HG02678 (cell line): ENCODE data around the gene PEF1.

Experiments used
- ATAC-seq: cut with Tn5 transposase; IDR thresholded peaks from one replicate; pipeline ENCODE4 v1.9.1; 2021; ENCODE audit warnings: mild to moderate bottlenecking, moderate library complexity; ENCODE audit not compliant: unreplicated experiment

The PEF1 gene

DNA sequence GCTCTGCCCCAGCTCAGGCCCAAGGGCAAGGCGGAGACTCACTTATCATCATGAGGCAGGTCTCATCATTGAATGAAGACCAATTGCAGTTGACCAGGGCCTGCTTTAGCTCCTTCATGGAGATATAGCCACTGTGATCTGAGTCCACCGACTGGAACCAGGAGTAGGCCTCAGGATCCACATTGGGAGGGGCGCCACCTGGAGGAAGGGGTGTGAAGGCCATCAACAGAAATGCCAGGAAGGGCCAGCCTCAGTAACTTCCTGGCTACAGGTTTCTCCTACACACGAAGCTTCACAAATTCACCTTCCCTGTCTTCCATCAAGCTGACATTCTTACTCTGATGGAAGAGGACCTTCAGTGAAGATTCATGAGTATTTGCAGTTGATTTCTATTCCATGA lies 11.6 kb downstream of the PEF1 start:
- no peak for ATAC-seq

DNA sequence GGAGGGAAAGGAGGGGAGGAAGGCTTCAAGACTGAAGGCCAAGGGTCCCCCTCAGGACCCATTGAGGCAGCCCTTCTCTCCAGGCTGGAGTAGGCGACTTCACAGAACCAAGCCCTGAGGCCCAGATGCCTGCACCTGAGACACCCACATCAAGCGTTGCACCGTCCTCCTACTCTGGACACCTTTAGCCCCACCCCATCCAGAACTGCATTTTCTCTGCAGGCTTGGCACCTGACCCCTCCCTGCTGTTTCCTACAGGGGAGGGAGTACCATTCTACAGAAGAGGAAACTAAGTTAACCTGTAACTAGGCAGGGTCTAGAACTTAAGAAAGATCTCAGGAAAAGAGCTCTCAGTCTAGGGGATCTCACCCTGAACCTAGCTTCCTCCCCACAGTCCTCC lies 12.0 kb downstream of the PEF1 start:
- ATAC-seq: no peak

DNA sequence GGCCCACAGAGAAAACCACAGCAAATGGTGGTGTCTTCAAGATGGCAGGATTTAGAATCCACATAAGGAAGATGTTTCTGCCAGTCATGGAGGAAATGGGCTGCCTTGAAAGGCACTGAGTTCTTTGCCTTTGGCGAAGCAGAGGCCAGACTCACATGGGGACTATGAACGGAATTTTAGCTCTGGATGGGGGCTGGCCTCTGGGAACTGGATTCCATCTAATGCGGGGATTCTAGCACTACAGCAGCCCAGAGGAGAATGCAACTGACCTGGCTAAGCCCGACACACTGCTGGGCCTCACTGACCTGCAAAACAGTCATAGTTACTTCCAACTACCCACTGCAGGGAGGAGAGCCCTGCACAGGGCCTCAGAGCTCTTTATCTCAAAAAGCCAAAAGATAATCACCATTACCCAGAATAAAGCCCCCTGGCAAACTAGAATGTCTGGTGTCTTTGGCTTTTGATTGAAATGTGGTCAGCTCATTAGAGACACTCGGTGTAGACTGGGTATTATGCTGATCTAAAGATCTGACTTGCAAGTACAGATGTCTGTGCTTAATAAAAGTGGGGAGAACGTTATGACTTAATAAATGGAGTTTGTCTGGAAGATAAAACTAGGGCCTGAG lies 15.6 kb downstream of the PEF1 start:
- no peak for ATAC-seq

DNA sequence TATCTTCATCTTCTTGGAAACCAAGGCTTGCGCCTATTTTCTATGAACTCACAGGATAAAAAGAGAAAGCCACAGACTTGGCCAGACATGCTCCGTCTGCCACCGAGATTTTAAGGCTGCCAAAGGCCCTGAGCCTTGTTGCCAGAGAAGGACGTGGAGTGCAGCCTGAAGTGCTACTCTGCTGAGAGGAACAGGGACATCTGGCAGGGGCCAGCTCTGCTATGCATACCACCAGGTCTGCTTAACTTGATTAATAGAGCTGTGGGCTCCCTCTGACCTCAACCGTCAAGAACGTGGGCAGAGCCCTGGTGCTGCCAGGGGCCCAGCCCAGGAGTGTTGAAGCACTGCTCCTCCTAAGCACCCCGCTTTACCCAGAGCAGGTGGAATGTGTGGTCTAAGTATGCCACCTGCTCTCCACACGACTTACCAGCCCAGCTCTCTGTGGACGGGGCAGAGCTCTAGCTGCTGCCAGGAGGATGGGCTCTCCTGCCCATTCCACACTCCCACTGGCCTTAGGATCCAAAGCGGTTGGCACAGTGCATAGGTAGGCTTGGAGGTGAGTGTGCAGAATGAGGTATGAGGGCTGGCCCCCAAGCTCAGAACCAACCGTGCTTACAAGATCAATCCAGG lies 16.6 kb downstream of the PEF1 start:
- ATAC-seq: no peak

DNA sequence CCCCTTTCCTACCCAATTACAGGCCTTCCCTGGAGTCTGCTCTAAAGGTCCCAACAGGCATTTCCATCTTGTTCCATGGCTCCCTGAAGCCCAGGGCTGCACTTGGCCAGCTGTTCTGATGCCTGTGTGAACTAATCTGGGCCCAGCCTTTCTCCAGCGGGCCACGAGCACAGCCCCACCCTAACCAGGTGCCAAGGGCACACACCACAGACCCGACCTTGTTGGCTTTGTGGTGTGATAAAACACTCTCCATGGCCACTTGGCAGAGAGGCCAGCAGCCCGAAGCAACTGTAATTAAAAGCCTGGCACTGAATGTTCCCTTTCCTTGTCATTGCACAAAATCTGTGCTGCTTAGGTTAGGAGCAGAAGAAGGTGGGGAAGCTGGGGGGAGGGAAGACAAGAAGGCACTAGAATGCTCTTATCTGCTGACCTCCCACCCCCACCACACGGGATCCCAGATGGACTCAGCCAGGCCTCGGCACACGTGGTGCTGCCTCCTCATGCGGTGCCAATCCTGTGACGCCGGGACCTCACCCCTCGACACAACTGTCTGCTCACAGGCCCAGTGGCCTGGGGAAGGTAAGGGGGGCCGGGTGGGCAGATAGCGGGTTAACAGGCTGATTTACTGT lies 17.3 kb downstream of the PEF1 start:
- ATAC-seq: no peak

DNA sequence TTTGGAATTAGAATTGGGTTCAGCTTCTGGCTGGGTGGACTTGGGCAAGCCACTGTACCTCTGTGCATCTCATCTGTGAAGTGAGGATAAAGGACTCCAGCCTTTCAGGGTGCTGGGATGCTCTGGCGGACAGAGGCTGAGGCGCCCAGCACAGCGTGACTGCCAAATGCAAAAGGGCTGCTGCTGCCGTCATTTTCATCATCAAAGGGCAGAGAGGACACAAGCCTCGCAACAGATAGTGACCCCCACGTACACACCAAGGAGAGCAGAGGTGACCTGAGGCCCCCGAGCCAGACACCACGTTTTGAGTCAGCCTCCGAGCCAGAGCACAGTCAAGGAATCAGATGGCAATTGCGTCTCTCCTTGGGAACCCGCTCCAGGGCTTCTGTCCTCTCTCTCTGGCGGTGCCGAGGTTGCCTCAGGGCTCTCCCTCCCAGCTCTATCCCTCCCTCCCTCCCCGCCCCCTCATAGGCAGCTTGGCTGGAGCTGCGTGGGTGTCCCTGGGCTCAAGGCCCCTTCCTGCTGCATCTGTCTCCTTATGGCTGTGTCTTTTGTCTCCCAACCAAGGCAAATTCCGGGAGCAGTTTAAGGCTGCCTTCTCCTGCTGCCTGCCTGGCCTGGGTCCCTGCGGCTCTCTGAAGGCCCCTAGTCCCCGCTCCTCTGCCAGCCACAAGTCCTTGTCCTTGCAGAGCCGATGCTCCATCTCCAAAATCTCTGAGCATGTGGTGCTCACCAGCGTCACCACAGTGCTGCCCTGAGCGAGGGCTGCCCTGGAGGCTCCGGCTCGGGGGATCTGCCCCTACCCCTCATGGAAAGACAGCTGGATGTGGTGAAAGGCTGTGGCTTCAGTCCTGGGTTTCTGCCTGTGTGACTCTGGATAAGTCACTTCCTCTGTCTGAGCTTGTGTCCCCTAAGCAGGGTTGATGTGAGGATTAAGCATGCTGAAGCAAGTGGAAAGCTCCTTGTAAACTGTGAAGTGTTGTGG lies 18.2 kb downstream of the PEF1 start:
- ATAC-seq: no peak

DNA sequence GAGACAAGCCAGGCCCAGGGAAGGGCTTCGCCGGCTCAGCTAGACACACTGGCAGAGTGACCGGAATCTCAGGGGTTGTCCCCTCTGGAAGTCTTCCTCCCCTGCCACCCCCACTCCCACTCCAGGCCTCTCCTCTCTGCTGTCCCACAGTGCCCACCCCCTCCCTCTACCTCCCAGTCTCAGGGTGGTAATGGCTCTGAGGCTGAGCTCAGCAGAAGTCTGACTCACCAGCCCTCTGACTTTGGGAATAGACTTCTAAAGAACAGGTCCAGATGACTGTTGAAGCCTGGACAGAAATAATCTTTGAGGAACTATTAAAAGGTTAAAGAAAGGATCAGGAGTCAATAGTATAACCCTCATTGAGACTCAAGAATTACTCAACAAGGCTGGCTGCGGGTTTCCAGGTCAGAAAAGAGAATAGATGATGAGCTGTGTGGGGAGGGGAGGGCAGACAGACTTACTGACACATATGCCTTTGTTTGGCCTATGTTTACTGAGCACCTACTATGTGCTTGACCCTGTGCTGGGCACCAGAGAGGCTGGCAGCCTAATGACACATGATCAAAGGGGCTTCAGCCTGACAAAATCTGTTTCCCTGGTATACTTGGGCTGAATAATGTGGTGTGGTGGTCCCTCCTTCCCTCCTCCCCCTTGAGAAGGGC lies 19.0 kb downstream of the PEF1 start:
- ATAC-seq: no peak

DNA sequence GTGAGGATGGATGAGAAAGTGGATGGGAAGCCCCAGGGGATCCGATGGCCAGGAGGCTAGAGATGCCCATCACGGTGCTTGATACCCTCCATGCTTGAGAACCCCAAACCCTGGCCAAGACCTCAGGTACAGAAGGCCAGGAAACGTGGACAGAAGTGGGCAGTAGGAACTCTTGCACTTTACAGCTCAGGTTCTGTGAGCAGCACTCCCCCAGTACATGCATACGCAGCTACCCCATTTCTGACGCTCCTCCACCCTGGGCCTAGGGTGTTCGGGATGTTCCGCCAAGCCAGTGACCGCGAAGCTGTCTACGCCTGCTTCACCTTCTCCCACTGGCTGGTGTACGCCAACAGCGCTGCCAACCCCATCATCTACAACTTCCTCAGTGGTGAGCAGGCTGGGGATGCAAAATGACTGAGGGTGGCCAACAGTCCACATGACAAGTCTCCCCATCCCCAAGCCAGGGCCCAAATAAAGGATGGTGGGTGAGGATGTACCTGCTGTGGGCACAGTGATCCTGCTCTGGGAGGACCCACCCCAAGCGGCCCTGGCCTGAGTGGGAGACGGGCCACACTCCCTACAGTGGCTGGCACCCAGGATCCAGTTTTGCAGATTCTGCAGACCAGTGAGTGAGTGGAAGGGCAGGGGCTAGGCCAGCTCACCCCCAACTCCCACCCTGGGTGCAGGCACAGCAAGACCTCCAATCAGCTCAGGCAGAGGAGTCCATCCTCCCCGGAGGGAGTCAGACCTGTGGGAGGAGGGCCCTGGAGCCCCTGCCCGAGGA lies 19.8 kb downstream of the PEF1 start:
- ATAC-seq: no peak

DNA sequence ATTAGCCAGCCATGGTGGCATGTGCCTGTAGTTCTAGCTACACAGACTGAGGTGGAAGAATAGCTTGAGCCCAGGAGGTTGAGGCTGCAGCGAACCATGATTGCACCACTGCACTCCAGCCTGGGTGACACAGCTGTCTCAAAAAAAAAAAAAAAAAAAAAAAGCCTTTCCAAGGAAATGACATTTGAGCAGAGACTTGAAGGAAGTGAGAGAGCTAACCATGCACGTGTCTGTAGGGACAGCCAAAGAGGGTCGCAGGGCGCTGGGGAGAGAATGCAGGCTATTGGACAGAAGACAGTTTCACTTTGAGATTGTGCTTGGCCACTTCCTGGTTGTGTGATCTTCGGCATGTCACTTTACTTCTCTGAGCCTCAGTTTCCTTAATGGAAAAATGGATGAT lies 20.4 kb downstream of the PEF1 start:
- ATAC-seq: no peak

DNA sequence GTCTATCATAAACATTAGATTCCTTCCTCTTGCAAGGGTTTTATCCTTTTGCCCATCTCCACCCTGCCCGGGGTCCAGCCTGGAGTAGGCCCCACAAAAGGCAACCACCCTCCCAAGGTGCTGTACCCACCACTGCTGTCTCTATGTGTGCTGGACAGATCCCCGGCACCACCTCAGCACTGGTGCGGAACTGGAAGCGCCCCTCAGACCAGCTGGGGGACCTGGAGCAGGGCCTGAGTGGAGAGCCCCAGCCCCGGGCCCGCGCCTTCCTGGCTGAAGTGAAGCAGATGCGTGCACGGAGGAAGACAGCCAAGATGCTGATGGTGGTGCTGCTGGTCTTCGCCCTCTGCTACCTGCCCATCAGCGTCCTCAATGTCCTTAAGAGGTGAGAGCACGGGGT lies 21.3 kb downstream of the PEF1 start:
- no peak for ATAC-seq

DNA sequence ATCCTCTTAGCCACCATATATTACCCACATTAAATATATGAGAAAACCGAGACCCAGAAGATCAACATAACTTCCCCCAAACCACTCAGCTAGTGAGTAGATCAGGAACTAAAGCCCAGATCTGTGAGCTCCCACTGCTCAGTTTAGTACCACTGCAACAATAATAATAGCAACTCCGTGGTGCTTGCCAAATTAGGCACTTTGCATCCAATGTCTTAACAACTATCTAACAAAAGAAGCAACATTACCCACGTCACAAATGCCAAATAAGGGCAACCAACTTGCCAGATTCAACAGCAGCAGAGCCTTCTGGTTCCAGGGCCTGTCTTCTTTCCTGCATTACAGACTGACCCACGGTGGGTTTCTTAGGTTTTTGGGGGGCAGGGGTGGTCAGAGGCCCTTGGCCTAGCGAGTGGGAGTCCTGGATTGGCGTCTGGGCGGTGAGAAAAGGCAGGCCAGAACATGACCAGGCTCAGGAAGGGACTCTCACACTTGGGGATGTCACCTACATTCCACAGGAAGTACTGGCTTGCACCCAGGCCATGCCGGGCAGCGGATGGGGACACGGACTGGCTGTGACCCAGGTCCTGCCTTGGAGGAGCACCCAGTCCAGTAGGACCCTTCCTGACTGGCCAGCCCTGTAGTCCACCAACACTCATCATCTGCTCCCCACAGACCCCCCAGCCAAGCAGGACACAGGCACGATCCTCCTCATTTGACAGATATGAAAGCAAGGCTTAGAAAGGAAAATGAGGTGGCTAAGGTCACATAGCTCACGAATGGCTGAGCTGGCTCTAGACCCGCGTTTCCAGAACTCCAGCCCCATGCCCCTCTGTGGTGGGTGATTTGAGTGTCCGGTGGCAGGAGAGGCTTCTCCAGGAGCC lies 22.6 kb downstream of the PEF1 start:
- no peak for ATAC-seq

DNA sequence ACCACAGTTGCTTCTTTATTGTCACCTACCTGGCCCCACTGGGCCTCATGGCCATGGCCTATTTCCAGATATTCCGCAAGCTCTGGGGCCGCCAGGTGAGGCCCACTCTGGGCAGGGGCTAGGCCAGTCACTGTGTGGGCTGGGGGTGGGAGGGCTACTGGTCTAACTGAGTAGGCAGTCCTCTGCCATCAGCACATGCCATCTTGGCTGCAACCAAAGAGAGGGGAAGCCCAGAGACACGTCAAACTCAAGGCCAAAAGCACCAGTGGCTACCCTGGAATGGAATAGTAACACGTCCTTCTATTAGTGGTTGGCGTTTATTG lies 23.2 kb downstream of the PEF1 start:
- no peak for ATAC-seq

DNA sequence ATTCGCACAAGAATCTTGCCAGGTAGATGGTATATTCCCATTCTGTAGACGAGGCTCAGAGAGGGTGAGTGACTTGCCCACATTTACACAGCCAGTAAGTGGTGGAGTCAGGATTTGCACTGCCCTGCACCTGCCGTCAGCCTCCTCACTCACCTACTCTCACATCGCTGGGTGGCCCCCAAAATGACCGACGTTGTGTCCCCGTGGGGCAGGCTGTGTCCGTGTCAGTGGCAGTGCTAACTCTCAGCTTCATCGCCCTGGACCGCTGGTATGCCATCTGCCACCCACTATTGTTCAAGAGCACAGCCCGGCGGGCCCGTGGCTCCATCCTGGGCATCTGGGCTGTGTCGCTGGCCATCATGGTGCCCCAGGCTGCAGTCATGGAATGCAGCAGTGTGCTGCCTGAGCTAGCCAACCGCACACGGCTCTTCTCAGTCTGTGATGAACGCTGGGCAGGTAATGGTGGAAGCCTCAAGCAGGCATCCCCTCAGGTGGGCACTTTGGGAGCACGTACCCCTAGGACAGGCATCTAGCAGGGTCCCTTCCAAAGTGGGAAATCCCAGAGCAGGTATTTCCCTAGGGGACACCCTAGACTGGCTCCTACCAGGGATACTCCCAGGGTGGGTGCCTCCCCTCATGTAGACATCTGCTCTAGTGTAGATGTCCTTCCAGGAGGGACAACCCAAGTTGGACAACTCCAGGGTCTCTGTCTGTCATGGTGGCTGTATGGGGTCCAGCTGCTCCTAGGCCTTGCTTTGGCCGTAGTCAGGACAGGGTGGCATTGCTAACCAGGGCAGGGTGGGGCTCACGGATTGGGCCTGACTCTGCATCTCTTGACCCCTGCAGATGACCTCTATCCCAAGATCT lies 23.8 kb downstream of the PEF1 start:
- no peak for ATAC-seq

DNA sequence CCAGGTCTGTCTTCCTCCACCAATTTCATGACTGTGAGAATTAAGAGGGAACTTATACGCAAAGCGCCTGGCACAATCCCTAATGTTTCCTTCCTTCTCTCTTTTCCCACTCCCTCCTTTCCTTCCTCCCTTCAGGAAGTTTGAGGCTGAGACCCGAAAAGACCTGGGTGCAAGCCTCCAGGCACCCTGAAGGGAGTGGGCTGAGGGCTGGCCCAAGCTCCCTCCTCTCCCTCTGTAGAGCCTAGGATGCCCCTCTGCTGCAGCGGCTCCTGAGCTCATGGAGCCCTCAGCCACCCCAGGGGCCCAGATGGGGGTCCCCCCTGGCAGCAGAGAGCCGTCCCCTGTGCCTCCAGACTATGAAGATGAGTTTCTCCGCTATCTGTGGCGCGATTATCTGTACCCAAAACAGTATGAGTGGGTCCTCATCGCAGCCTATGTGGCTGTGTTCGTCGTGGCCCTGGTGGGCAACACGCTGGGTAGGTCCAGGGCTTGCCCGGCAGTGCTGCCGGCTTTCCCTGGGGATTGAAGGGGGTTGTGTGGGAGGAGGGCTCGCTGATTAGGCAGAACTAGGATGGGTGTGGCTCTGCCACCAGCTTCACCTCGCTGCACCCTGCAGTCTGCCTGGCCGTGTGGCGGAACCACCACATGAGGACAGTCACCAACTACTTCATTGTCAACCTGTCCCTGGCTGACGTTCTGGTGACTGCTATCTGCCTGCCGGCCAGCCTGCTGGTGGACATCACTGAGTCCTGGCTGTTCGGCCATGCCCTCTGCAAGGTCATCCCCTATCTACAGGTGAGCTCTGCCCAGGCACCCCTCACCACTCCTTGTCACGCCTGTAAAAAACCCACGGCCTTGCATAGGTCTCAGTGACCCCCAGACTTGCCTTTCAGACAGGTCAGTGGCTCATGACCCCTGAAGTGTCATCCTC lies 25.5 kb downstream of the PEF1 start:
- ATAC-seq: no peak

DNA sequence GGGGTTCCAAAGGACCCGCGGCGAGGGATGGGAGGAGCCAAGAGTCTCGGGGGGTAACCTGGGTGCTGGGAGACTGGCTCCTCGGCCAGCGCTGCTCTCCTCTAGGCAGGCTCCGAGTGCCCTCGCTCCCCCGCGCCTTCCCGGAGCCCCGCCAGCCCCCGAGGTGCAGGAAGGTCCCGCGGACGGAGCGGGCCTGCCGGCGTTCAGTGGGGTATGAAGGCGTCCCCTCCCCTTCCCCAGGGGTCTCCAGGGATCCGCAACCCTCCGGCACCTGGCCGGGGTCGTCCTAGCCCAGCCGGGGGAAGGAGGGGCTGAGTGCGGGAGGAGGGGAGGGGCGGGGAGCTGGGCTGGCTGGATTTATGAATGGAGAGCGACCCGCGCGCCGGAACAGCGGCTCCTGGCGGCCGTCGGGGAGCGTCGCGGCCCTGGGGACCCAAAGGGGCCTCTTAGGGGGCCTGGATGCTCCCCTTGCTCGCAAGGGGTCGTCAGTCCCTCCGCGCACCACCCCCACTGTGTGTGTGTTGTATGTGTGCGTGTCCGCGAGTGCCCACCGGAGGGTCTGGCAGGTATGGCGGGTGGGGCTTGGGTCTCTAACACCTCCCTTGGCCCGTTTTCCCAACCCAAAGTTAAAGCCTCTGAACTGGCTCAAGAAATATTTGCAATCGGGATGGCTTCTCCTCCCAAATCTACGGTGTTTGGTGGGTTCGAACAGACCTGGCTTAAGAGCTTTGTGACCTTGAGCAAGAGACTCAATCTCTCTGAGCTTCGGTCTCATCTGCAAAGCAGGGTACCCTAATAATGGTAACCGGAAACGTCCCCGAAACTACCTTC lies 26.5 kb downstream of the PEF1 start:
- no peak for ATAC-seq

DNA sequence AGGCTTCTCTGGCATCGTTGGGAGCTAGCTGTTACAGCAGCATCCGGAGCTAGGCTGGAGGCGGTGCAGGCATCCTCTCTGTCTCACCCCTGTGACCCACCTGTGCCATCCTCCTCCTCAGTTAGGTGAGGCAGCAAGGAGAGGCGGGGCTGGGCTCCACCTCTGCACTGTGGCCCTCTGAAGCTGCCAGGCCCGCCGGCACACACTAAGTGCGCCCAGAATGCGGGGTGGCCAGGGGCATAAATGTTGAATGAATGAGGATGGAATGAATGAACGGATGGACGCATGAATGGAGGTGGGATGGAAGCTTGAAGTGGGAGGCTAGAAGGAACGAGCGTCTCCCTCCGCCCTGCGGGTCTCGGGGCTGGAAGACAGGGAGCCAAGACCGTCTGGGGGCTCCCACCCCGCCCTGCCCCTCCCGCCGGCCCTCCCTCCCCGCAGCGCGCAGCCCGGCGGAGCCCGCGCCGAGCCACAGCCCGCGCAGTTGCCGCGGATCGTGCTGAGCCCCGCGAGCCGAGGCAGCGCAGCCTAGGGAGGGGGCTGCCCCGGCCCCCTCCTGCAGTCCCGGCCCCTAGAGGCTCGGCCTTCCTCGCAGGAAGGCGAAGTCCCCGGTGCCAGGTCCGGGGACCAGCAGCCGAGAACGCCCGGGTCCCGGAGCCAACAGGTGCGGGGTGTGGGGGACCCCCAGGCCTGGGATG lies 27.3 kb downstream of the PEF1 start, which contains the start of gene HCRTR1:
Gene HCRTR1, plus strand, starts transcription at position 472 of the 698 bp plus-strand sequence. CDS start 1,504 bp downstream, outside the sequence.
- no peak for ATAC-seq
